Adrenal gland (tissue), 12 donors: Measurements from ENCODE around the gene CRY1. TPM values are rescaled to one million over a fixed set of nuclear protein-coding genes. Genes with fewer than 3 reads are reported as not detected.

Experiments used
- DNase-seq, 7 donors: peaks; one replicate each; pipeline ENCODE4 v3.0.0-alpha.2; 2019 to 2020
- H3K27ac ChIP-seq, 5 donors: fragments of 200-600 bp; sonication (generic) in 4 of 5; 1 replicate in 3 of 5; 2 replicates in 2 of 5; pipeline versions ENCODE4 v1.5.1 to v1.8.0; 2016 to 2020; ENCODE audit warnings: mild to moderate bottlenecking in 1 of 5
- H3K27me3 ChIP-seq: fragments of 200-600 bp; 2 replicates; pipeline ENCODE4 v1.8.0; 2021
- H3K36me3 ChIP-seq, 2 donors: fragments of 200-600 bp; replicated peaks in 1 of 2; 1 replicate in 1 of 2; 2 replicates in 1 of 2; pipeline versions ENCODE4 v1.5.1 to v1.8.0; 2018 to 2022
- H3K4me1 ChIP-seq, 2 donors: fragments of 200-600 bp; replicated peaks in 1 of 2; 1 replicate in 1 of 2; 2 replicates in 1 of 2; pipeline versions ENCODE4 v1.5.1 to v1.8.0; 2018 to 2021
- H3K4me3 ChIP-seq, 4 donors: fragments of 200-600 bp; sonication (generic) in 3 of 4; one replicate each; pipeline ENCODE4 v1.5.1; 2016 to 2018
- H3K9me3 ChIP-seq, 3 donors: fragments of 200-600 bp; sonication (generic) in 1 of 3; replicated peaks in 1 of 3; 1 replicate in 2 of 3; 2 replicates in 1 of 3; pipeline versions ENCODE4 v1.5.1 to v1.8.0; 2016 to 2021
- CTCF ChIP-seq, 6 experiments: fragments of 450-650 bp in 4 of 6; fragments of 200-600 bp in 2 of 6; sonication (generic) in 1 of 6; IDR thresholded peaks; 1 replicate in 5 of 6; 2 replicates in 1 of 6; pipeline versions ENCODE4 v1.5.1 to v1.8.0; 2016 to 2021; ENCODE audit warnings: antibody characterized with exemption in 6 of 6, mild to moderate bottlenecking in 2 of 6, moderate library complexity in 1 of 6
- POLR2A ChIP-seq, 2 donors: fragments of 450-650 bp; IDR thresholded peaks; one replicate each; pipeline ENCODE4 v1.6.1; 2017; ENCODE audit warnings: antibody characterized with exemption in 2 of 2, mild to moderate bottlenecking in 2 of 2, moderate library complexity in 1 of 2
- WGBS, 4 donors: extraction: QIAGEN DNeasy Blood & Tissue Kit in 2 of 4; methylation state at CpG; one replicate each; pipeline versions ENCODE4 v1.1.5 to v1.1.7; 2013 to 2017; 5-methylcytosine and 5-hydroxymethylcytosine counted together
- intact Hi-C, 2 donors: fragments of 100-400 bp; cut with DNase I; formaldehyde crosslinking; loops; one replicate each; pipeline versions ENCODE4 v1.14.1 to v1.15.0; 2022 to 2023
- polyA plus RNA-seq, 3 donors: library from polyadenylated mRNA; stranded (reverse); fragments of 200-250 nt in 2 of 3; fragments of 350-450 nt in 1 of 3; fragmentation: Illumina TruSeq in 1 of 3; extraction: RNeasy Lipid Tissue Mini Kit (QIAGEN cat#74804) in 1 of 3; gene quantifications; one replicate each; pipeline ENCODE4 v1.2.3, GENCODE V29; 2013 to 2014
- total RNA-seq, 9 donors: library from RNA; depleted of rRNA in 4 of 9; stranded (reverse); fragments of >200 nt in 4 of 9; fragments of 120-200 nt in 1 of 9; fragmentation: NEBNext Ultra II Directional in 1 of 9; extraction: Animal tissue kit (Norgen Biotek cat#: 25700) in 1 of 9; gene quantifications; one replicate each; pipeline versions ENCODE4 v1.1.0 to v1.2.4, GENCODE V29; 2013 to 2023
- donor health status: healthy with polysubstance abuse.
- donor health status: Bipolar disorder and iron deficiency.
- donor health status: DM: yes; HTN: yes; CAD: no.
- donor health status: DM: no; HTN: no; CAD: no.
- donor health status: DM: no; HTN: no; CAD: no.
- donor health status: DM: yes; HTN: yes; CAD: no.

The CRY1 gene
- total and polyA plus RNA-seq, 12 donors = 4.7 to 51.5 (median 11.6) TPM

GRCh38 chr12:106954462-106955376, 138.6 kb downstream of the CRY1 start:
- Histone ChIP-seq H3K27ac (peak overlapping the region in 4 of 5 donors; percentile 95 to 98 (median 96)), H3K27me3 (no peaks in the 10 kb centered on the region), H3K36me3 (no peaks in the 10 kb centered on the region), H3K9me3 (no peaks in the 10 kb centered on the region), H3K4me1 (peaks cover 3 to 33% of the 10 kb centered on the region in 2 donors), H3K4me3 (peak overlapping the region in 2 of 4 donors; percentile 80 to 97)
- intact Hi-C loops = loop anchor here in 1 of 2 donors (10.0 kb wide), 1 partner anchor 140 kb away; the partner anchor contains the start of gene CRY1
- DNase-seq = peak in 5 of 7 donors; percentile 27 to 70 (median 48)
- no peak for TF ChIP-seq CTCF (IDR thresholded peaks at IDR 0.05)
- no peak for TF ChIP-seq POLR2A (IDR thresholded peaks at IDR 0.05)
- WGBS, 4 donors = 54 to 63% (median 62%) methylated on average over 29 to 36 of the region's 36 CpGs

GRCh38 chr12:106953352-106954250, 139.7 kb downstream of the CRY1 start:
- no peak overlapping the region for H3K4me3 ChIP-seq
- no peak for TF ChIP-seq POLR2A (IDR thresholded peaks at IDR 0.05)
- TF ChIP-seq CTCF (IDR thresholded peaks at IDR 0.05) = no peak
- intact Hi-C loops = loop anchor here in 1 of 2 donors (10.0 kb wide), 1 partner anchor 141 kb away; the partner anchor contains the start of gene CRY1
- WGBS, 4 donors = 62 to 66% (median 63%) methylated on average over 12 of the region's 12 CpGs
- H3K9me3 ChIP-seq = no peaks in the 10 kb centered on the region
- no peaks in the 10 kb centered on the region for H3K36me3 ChIP-seq
- no peaks in the 10 kb centered on the region for H3K27me3 ChIP-seq
- H3K4me1 ChIP-seq = peaks cover 3 to 24% of the 10 kb centered on the region in 2 donors
- H3K27ac ChIP-seq = no peak overlapping the region
- no peak for DNase-seq

GRCh38 chr12:106950591-106950990, 142.8 kb downstream of the CRY1 start:
- no peaks in the 10 kb centered on the region for H3K9me3 ChIP-seq
- H3K36me3 ChIP-seq = no peaks in the 10 kb centered on the region
- H3K4me3 ChIP-seq = no peak overlapping the region
- H3K4me1 ChIP-seq = peaks cover 0 to 11% of the 10 kb centered on the region in 2 donors
- DNase-seq = no peak
- H3K27me3 ChIP-seq = no peaks in the 10 kb centered on the region
- no peak overlapping the region for H3K27ac ChIP-seq
- no peak for TF ChIP-seq POLR2A (IDR thresholded peaks at IDR 0.05)
- no peak for TF ChIP-seq CTCF (IDR thresholded peaks at IDR 0.05)
- WGBS, 4 donors = 94 to 97% (median 96%) methylated on average over 5 of the region's 5 CpGs
- intact Hi-C loops = loop anchor here in 1 of 2 donors (10.0 kb wide), 1 partner anchor 144 kb away; the partner anchor contains the start of gene CRY1

GRCh38 chr12:106947461-106947860, 145.9 kb downstream of the CRY1 start:
- no peaks in the 10 kb centered on the region for H3K4me1 ChIP-seq
- intact Hi-C loops = no loop called here

More at GRCh38 chr12:106947461-106947860, 145.9 kb downstream of the CRY1 start:
- TF ChIP-seq POLR2A (IDR thresholded peaks at IDR 0.05) (no peak), CTCF (IDR thresholded peaks at IDR 0.05) (no peak)
- Histone ChIP-seq H3K27me3 (no peaks in the 10 kb centered on the region), H3K27ac (no peak overlapping the region), H3K4me3 (no peak overlapping the region), H3K9me3 (peaks cover 0 to 5% (median 0%) of the 10 kb centered on the region in 3 donors), H3K36me3 (no peaks in the 10 kb centered on the region)
- no peak for DNase-seq
